Ammon's horn (tissue), 1 donor: ENCODE measurements around the gene MTSS2.
A peak's percentile ranks its signal among the peaks of the same experiment; 100 is the strongest.
"Not testable (repeated sequence)": the region's sequence is repeated elsewhere in the genome, so short reads cannot be mapped to it uniquely, and the experiment has no call there.

ENCODE experiments used
- DNase-seq: peaks from one replicate; pipeline ENCODE4 v3.0.0-alpha.2; 2016; ENCODE audit warnings: low spot score

The MTSS2 gene

DNA sequence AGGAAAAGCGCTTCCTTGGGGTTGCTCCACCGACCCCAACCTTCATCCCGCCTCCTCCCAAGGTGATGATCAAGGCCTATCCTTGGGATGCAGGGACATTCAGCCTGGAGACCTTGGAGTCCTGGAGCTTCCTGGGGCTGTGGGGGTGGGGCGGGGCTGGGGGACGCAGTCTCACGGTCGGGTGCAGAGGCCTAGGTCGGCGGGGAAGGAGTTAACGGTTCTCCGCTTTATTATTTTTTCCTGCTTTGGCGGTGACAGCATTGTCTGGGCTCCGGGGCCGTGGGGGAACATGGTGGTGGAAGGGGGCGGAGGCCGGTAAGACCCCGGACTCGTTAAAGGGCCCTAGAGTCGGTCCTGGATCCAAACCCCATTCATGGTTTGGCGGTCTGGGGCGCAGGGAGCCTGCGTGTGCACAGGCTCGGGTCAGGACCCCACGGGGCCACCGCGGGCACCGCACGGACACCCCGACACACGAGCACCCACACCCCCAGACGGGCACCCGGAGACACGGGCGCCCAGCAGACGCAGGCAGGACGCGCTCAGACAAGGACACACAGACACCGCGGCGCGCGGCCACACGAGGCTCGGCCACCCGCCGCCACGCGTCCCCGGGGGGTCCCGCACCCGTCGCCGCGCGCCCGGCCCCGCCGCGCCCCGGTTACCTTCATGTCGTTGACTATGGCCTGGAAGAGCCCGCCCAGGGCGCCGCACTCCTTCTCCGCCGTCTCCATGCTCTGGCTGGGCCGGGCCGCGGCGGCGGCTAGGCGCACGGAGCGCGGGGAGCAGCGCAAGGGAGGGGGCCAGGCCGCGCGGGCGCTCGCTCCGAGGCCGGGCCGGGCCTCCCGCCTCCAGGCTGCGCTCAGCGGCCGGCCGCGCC is 554 bp downstream of the MTSS2 start:
- no peak for DNase-seq

DNA sequence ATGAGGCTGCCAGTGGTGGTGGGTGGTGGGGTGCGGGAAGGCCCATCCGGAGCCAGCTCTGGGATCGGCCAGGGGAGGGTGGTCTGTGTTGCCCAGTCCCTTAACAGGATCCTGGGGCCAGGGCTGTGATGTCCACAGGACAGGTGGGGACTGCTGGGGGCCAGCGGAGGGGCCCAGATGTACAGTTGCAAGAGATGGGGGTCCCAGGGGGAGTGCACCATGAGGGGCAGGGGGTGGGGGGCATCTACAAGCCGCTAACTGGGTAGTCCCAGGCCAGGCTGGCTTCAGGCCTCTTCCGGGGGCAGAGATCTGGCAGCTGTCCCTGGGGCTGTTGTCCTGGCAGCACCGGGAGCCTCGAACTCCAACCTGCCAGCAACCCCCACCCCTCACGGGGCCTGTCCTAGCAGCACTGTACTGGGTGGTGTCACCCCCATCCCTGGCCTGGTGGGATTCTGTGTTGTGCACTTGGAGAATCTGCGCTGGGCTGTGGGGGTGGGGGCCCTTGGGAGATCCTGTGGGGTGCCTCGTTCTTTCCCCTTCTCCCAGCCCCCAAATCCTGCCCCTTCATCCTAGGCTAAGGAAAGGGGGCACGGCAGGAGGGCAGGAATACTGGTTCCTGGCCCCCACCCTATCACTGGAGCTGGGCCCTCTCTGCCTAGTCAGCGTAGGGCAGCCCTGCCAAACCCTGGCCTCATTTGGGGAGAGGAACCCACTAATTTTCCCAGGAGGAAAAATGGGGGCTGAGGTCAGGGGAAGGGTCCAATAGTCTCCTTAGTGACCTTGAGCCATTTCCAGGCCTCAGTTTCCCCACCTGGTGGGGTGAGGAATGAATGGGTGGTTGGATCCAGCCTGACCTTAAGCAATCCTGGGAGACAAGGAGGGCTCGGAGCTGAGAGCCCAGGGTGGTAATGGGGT is 1.4 kb downstream of the MTSS2 start:
- no peak for DNase-seq

GRCh38 chr16:70683146-70683944 is 2.5 kb downstream of the MTSS2 start:
- DNase-seq = no peak

- no peak for DNase-seq
Measured at GRCh38 chr16:70682239-70683145, 3.4 kb downstream of the MTSS2 start.

DNA sequence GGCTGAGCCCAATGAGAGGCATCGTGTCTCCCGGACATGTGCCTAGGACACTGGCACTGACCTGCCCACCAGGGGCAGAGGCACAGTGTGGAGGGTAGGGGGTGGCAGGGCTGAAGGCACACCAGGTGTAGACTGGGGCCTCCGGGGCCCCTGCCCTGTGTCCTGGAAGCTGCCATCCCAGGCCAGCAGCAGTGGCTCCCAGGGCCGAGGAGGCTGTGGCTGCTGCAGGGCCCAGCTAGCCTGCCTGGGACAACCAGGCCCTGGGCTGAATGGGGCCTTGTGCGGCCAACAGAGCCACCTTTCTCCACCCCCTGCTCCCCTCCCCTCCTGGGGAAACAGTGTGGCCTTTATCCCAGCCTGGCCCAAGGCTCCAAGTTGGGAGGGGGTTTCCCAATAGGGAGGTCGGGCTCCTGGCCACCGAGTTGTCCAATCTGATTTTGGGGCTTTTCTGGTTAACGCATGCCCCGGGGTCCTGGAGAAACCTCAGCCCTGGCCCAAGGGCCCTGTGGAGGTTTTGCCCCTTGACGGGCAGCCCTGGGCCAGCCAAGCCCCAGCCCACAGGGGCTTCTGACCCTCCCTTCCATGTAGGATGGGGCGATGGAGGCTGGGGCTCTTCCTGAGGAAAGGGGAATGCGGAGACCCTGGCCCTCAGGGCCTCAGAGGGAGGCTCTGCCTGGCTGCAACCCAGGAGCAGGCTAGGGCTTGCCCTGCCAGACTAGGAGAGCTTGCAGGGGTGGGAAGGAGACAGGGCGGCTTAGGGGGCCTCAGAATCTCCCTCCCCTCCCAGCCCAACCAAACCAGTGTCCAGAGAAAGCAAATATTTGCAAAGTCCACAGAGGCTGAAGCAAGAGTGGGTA is 4.2 kb downstream of the MTSS2 start:
- DNase-seq = peak; percentile 94

GRCh38 chr16:70680495-70681381 is 5.1 kb downstream of the MTSS2 start:
- DNase-seq = no peak

GRCh38 chr16:70679671-70680494 is 6.0 kb downstream of the MTSS2 start:
- no peak for DNase-seq

- DNase-seq = no peak
Measured at GRCh38 chr16:70678898-70679670, 6.8 kb downstream of the MTSS2 start.

DNA sequence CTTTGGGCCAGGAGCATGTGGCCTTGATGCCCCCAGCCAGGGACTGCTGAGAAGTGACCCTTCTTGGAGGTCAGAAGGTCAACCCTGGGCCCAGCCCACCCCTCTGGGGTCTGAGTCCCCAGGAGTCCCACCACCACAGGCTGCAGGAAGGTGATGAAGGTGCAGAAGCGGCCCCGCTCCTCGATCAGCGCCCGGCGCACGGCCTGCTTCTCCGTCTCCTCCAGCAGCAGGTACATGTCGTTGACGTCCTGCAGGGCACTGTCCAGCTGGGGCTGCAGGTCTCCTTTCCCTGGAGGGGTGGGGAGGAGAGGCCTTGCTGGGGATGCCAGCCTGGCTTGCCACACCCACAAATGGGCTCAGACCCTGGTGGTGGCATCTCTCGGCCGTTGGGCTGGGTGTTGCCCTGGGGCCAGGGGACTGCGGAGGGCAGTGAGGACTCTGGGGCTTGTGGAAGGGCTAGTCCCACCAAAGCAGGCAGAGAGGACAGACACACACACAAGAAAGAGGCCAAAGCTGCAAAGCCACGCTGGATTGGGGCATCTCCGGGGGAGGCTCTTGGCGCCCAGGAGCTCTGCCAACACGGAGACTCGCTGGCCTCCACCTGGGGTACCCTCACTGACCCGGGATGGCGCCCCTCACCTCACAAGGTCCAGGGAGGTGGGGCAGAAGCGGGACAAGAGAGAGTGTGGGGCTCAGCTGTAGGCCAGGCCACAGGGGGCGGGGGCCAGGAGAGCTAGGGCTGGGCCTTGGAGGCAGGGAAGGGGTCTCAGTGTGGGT is 7.5 kb downstream of the MTSS2 start:
- no peak for DNase-seq

DNA sequence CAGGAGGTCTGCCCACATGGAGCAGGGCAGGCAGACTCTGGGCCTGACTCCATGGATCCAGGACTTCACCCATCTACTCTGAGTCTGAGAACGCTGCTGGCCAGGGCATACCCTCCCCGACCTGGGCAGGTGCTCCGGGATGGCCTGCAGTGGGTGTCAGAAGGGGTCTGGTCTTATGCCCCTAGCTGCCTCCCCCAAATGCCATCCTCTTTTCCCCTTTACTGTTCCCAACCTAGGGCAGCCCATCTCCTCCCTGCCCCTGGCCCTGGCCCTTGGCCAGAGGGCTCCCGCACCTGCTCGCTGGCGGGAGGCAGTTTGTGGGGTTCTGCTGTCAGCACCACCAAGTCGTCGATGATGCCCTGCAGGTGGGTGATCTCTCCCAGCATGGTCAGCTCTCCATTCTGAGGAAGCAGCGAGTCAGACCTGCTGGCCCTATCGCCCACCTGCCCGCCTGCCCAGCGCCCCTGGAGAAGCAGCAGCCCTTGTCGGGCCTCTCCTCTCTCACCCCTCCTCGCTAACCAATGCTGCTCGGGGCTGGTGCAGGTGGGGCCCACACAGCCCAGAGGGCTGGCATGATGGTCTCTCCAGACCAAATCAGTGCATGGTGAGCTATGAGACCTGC is 8.2 kb downstream of the MTSS2 start:
- DNase-seq = no peak

DNA sequence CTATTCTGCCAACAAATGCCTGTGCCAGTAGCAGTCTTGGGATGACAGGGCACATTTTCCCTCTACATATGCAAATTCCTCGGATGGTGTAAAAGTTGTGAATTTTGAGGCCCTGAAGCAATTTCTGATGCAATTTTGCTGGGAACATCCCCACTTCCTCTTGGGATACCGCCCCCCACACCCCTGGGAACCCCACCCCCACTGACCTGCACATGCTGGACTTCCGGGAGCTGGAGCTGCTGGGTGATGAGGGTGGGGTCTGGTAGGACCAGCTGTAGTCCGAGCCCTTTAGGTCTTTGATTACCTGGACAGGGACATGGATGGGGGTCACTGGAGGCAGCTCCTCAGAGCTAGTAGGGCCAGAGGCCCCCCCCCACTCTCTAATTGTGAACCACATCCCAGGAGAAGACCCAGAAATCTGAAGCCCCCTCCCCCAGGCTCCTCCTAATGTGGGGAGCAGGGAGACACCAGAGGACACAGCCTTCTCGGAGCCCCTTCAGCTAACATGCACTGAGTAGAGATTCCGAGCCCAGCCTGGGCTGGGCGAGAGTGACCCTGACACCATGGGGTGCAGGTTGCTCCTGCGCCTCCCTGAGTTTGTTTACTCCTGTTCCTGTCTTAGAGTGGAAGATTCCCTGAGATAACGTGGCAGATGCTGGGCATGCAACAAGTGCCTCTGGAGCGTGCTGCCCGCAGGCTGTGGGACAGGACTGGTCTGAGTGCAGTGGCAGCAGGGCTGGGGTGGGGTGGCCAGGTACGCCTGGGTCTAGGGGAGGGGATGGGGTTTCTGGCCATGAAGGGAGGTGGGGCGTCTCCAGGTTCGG is 9.0 kb downstream of the MTSS2 start:
- no peak for DNase-seq

GRCh38 chr16:70675851-70676513 is 9.9 kb downstream of the MTSS2 start:
- DNase-seq = no peak

DNA sequence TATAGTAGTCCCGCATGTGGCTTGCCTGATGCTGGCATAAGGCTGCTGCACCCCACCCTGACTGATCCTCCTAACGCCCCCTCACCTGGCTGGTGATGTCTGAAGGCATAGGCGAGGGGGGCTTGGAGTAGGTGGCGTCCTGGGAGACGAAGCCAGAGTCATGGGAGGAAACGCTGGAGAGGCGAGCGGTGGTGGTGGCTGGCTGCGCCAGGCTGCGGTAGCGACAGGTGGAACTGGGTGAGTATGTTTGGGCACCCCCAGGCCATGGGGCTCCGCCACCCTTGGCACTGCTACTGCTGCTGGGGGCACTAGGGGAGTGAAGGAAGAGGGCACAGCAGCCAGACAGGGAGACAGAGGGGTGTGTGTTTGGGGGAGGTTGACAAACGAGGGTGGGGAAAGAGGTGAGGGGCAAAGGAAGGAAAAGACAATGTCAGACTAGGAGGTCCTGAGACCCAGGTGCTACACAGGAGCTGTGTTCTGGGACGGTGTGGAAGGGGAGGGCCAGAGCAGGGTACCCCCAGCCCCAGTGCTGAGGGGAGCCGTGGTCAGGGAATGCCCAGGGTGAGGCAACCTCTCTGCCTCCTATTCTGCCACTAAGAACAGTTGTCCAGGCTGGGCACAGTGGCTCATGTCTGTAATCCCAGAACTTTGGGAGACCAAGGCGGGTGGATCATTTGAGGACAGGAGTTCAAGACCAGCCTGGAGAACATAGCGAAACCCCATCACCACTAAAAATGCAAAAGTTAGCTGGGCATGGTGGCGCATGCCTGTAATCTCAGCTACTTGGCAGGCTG is 11.4 kb downstream of the MTSS2 start:
- no peak for DNase-seq

DNA sequence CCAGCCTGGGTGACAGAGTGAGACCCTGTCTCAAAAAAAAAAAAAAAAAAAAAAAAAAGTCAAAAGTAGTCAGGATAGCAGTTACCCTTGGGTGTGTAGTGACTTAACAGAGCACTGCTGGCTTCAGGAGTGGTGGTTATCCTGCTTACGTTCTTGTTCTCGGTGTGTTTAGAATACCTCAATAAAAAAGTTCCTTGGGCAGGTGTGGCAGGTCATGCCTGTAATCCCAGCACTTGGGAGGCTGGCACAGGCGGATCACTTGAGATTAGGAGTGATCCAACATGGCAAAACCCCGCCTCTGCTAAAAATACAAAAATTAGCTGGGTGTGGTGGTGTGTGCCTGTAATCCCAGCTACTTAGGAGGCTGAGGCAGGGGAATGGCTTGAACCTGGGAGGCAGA is 14.9 kb downstream of the MTSS2 start:
- not testable (repeated sequence) for DNase-seq
